ENCODE measurements around the gene AP3D1.

AP3D1 gene

DNA sequence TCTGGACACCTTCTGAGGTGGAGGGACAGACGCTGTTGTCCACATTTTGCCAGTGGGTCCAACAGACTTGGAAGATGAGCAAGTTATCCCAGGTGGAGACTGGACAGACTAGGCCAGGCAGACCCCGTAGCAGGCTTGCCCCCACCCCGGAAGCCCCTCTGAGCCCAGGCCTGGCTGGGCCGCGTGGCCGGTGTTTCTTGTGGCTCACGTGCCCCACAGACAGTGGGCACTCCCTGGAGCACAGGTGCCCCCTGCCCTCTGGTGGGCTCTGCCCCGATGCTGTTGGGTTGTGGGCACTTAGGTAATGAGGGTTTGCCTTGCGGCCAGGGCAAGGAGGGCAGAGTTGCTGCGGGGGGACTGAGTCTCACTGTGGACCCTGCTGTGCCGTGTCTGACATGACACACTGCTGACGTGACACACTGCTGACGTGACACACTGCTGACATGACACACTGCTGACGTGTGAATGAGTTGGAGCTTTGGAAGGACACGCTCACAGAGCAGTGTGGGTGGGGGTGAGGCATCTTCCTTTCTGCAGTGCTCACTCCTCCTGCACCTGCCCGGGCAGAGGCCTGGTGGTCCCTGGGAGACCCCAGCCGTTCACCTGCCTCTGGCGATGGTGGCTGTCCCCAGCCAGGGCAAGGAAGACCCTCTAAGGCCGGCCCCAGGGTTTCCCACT lies 37.5 kb upstream of the AP3D1 start:
- DNase-seq (ENCODE audit: low spot score), result no peak
- TF ChIP-seq, protein P1, sequence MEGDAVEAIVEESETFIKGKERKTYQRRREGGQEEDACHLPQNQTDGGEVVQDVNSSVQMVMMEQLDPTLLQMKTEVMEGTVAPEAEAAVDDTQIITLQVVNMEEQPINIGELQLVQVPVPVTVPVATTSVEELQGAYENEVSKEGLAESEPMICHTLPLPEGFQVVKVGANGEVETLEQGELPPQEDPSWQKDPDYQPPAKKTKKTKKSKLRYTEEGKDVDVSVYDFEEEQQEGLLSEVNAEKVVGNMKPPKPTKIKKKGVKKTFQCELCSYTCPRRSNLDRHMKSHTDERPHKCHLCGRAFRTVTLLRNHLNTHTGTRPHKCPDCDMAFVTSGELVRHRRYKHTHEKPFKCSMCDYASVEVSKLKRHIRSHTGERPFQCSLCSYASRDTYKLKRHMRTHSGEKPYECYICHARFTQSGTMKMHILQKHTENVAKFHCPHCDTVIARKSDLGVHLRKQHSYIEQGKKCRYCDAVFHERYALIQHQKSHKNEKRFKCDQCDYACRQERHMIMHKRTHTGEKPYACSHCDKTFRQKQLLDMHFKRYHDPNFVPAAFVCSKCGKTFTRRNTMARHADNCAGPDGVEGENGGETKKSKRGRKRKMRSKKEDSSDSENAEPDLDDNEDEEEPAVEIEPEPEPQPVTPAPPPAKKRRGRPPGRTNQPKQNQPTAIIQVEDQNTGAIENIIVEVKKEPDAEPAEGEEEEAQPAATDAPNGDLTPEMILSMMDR (IDR thresholded peaks at IDR 0.05; ENCODE audit: extremely low read depth, missing control alignments), result no peak

DNA sequence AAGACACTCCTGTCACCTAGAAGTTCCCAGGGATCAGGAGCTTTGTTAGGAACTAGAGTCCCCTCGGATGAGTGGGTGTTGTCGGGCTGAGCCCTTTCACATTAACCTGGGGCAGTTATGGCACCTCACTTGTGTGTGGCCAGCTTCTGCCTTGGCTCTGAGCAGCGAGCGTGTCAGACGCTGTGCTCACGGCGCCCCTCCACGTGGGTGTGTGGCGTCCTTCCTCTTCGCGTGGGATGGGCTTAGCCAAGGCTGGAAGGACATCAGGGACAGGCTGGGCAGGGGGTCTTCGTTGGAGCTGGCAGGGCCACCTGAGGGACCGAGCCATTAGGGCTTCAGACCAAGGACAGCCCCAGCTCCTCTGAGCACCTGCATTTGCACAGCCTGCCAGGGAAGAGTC lies 35.8 kb upstream of the AP3D1 start:
- DNase-seq (ENCODE audit: low spot score), result no peak
- TF ChIP-seq, protein P1 (IDR thresholded peaks at IDR 0.05; ENCODE audit: extremely low read depth, missing control alignments), result no peak

DNA sequence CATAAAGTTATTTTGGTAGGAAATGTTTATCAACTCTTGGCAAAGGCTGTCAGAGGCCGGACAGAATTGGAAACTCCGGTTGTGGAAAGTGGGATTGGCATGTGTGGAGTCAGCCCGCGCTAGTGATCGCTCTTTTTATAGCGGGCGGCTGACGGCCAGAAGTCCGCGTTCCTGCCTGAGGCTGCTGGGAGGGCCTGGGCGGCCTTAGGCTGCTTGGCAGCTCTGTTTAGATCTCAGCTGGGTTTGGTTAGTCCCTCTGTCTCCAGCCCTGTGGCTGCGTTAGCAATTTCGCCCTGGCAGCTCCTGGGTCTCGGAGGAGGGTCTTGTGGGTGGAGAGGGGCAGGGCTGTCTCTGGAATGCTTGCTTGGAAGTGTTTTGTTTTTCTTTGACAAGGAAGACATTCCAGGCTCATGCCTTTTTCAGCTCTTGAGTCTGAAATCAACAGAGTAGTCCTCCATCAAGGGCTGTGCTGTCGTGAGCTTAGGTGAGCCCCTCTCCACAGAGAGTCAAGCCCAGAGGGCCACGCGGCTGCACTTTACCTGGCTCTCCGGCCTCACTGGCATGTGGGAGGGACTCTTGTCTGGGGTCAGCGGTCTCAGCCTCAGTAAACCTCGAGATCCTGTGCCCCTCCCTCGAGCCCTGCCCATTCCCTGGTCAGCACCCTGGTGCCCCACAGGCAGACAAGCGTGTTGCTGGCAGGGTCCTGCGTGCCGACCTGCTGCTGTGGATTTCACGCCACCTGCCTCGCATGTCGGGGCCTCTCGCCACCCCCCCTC lies 34.9 kb upstream of the AP3D1 start:
- TF ChIP-seq, protein P1 (IDR thresholded peaks at IDR 0.05; ENCODE audit: extremely low read depth, missing control alignments), result no peak
- no peak for DNase-seq (ENCODE audit: low spot score)

DNA sequence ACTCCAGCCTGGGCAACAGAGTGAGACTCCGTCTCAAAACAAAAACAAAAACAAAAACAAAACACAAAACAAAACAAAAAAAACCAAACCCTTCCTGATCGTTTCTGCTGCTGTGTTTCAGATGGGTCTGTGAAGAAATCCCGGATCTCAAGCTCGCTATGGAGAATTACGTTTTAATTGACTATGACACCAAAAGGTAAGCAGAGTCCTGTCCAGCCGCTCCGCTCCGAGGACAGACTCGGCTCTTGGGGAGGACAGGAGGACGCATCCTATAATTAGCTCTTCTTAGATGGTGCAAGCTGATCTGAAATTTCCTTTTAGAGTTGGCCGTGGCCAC lies 34.3 kb upstream of the AP3D1 start:
- TF ChIP-seq, protein P1 (IDR thresholded peaks at IDR 0.05; ENCODE audit: extremely low read depth, missing control alignments), result no peak
- DNase-seq (ENCODE audit: low spot score), result no peak

DNA sequence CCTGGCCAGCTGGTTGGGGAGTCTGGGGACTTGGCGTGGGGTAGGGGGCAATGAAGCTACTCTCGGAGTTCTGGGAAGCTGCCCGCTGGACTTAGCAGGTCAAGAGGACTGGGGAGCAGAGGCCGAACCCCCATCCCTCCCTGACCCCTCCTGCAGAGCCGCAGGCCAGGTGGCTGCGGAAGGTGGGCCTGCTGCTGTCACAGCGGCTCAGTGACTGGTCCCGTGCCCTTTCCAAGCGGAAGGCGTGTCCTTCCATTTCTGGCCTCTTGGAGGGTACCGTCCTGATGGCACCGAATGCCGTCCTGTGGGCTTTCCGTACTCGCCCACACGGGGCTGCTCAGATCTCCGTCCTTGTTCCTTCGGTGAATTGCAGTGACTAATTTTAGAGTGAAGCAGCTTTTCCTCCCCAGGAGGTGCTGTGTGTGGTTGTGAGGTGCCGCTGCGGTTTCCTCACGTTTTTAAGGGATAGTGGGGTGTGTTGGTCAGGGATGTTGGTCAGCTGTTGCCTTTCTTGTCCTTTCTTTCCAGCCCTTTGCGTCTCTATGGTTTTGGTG lies 33.1 kb upstream of the AP3D1 start:
- TF ChIP-seq, protein P1 (IDR thresholded peaks at IDR 0.05; ENCODE audit: extremely low read depth, missing control alignments), result no peak
- no peak for DNase-seq (ENCODE audit: low spot score)

DNA sequence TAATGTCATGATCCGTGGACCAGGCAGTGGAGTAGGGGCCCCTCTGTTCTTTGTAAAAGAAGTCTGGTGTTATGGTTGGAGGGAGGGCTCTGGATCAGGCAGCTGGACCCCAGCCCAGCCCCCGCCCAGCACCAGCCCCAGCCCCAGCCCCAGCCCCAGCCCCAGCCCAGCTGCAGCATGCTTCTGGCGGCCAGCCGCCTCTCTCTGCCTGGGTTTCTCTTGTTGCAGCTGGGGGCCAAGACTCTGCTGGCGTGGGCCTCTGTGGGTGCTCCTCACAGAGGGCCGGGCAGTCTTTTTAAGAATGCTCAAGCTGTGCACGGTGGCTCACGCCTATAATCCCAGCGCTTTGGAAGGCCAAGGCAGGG lies 30.2 kb upstream of the AP3D1 start:
- DNase-seq (ENCODE audit: low spot score), result no peak

More for the DNA sequence above, 30.2 kb upstream of the AP3D1 start:
- TF ChIP-seq, protein P1 (IDR thresholded peaks at IDR 0.05; ENCODE audit: extremely low read depth, missing control alignments), result no peak
